NT2/D1 (cell line): Measurements from ENCODE around the gene FBLL1.

Experiments used
- SUZ12 ChIP-seq: IDR thresholded peaks from 2 replicates; pipeline ENCODE4 v1.6.1; 2011; ENCODE audit not compliant: insufficient read length, insufficient read depth; ENCODE audit errors: extremely low read depth
- YY1 ChIP-seq: IDR thresholded peaks from 2 replicates; pipeline ENCODE4 v1.6.1; 2011; ENCODE audit not compliant: insufficient read length, insufficient read depth

DNA sequence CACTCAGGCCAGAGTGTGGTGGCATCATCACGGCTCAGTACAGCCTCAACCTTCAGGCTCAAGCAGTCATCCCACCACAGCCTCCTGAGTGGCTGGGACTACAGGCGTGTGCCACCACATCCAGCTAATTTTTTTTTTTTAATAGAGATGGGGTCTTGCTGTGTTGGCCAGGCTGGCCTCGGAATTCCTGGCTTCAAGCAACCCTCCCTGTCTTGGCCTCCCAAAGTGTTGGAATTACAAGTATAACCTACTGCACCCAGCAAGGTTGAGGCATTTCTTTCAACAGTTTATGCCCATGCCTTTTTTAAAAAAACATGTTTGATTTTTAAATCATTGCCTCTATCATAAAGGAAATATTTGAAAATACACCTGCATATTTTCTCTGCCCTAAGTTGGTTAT, 40.0 kb upstream of the FBLL1 start:
- TF ChIP-seq YY1 (no peak), SUZ12 (no peak)
